CD4-positive, alpha-beta T cell treated with Interleukin-17A for 1 hour (primary cell): ENCODE data around the gene ZC3H10.
"Not testable (repeated sequence)": the region's sequence is repeated elsewhere in the genome, so short reads cannot be mapped to it uniquely, and the experiment has no call there.

Experiments used
- DNase-seq: peaks from one replicate; pipeline ENCODE4 v3.0.0-alpha.2; 2020

ZC3H10 gene

GRCh38 chr12:56156464-56157200, 38.6 kb downstream of the ZC3H10 start:
- not testable (repeated sequence) for DNase-seq

- DNase-seq = peak; percentile 77
These were observed 39.3 kb downstream of the ZC3H10 start for GRCh38 chr12:56157201-56158028.

GRCh38 chr12:56158029-56158925, 40.2 kb downstream of the ZC3H10 start, which contains the start of gene MYL6:
Gene MYL6 (plus strand): TSS chr12:56158359. CDS start chr12:56158402, 43 bp downstream.
- DNase-seq = peak; percentile 96

- DNase-seq = peak; percentile 42
These were observed 40.9 kb downstream of the ZC3H10 start for GRCh38 chr12:56158926-56159461.

- DNase-seq = peak; percentile 25
These were observed 41.6 kb downstream of the ZC3H10 start for GRCh38 chr12:56159482-56160192.

- peak; percentile 79 for DNase-seq
These were observed 42.2 kb downstream of the ZC3H10 start for GRCh38 chr12:56160193-56160763.

- DNase-seq = no peak
These were observed 43.0 kb downstream of the ZC3H10 start for GRCh38 chr12:56160894-56161689.

GRCh38 chr12:56161690-56162351, 43.8 kb downstream of the ZC3H10 start:
- no peak for DNase-seq

GRCh38 chr12:56162468-56163290, 44.6 kb downstream of the ZC3H10 start:
- peak; percentile 35 for DNase-seq

GRCh38 chr12:56163533-56164344, 45.7 kb downstream of the ZC3H10 start:
- DNase-seq = peak; percentile 27

GRCh38 chr12:56164345-56164729, 46.3 kb downstream of the ZC3H10 start:
- DNase-seq = peak; percentile 29

- DNase-seq = no peak
These were observed 47.3 kb downstream of the ZC3H10 start for GRCh38 chr12:56165369-56165768.

GRCh38 chr12:56169229-56169759, 51.2 kb downstream of the ZC3H10 start:
- no peak for DNase-seq

- no peak for DNase-seq
These were observed 54.8 kb downstream of the ZC3H10 start for GRCh38 chr12:56172839-56173238.
